D721Med (cell line): ENCODE results near the gene ZNF462.

Source experiments
- DNase-seq: peaks from one replicate; pipeline ENCODE4 v3.0.0; 2011; ENCODE audit warnings: low spot score; ENCODE audit not compliant: insufficient read length
- FAIRE-seq: peaks from 2 replicates; lab custom pipeline; 2011; peaks lifted over from hg19 to GRCh38; lab: Jason Lieb, UNC
- CTCF ChIP-seq: IDR thresholded peaks from 2 replicates; pipeline ENCODE4 v1.5.1; 2012; ENCODE audit warnings: mild to moderate bottlenecking, control low read depth; ENCODE audit not compliant: insufficient read depth; ENCODE audit errors: missing control alignments

The ZNF462 gene

GRCh38 chr9:106934442-106935238 lies 71.7 kb downstream of the ZNF462 start:
- FAIRE-seq (no peak), DNase-seq (no peak)
- no peak for TF ChIP-seq CTCF

GRCh38 chr9:106936680-106937079 lies 73.7 kb downstream of the ZNF462 start:
- FAIRE-seq (no peak), DNase-seq (no peak)
- no peak for TF ChIP-seq CTCF

- no peak for DNase-seq
- no peak for TF ChIP-seq CTCF
- FAIRE-seq, result no peak
These were observed 79.0 kb downstream of the ZNF462 start for GRCh38 chr9:106941916-106942315.

- no peak for TF ChIP-seq CTCF
- FAIRE-seq (no peak), DNase-seq (no peak)
These were observed 83.0 kb downstream of the ZNF462 start for GRCh38 chr9:106945727-106946660.

- TF ChIP-seq CTCF, result no peak
- FAIRE-seq (peak; percentile 35), DNase-seq (no peak)
These were observed 84.3 kb downstream of the ZNF462 start for GRCh38 chr9:106947106-106947900.

- no peak for DNase-seq
- no peak for TF ChIP-seq CTCF
- FAIRE-seq, result no peak
These were observed 90.2 kb downstream of the ZNF462 start for GRCh38 chr9:106953174-106953573.
